B cell (primary cell): ENCODE data around the gene POLD4. TPM values are rescaled to one million over a fixed set of nuclear protein-coding genes. Genes with fewer than 3 reads are reported as not detected.

Experiments
- ATAC-seq: fragments of 200-7000 bp; cut with Tn5 transposase; one replicate; pipeline ENCODE4 v1.10.0; 2021; ENCODE audit warnings: low read depth, mild to moderate bottlenecking, moderate number of reproducible peaks, moderate library complexity
- CTCF ChIA-PET: fragments of 350-600 bp; sonication (Branson Sonifier 250); formaldehyde crosslinking; loops from one replicate; lab custom pipeline; 2021; ENCODE audit warnings: antibody characterized with exemption, inconsistent platforms; lab: Charles Lee
- POLR2A ChIA-PET: fragments of 350-600 bp; sonication (Branson Sonifier 250); formaldehyde crosslinking; loops from one replicate; lab custom pipeline; 2021; ENCODE audit warnings: antibody characterized with exemption; lab: Charles Lee
- DNase-seq: peaks from one replicate; pipeline ENCODE4 v3.0.0; 2013
- H2AFZ ChIP-seq: 2 replicates; pipeline ENCODE4 v1.6.1; 2012; ENCODE audit warnings: mild to moderate bottlenecking, low read depth, low read length; ENCODE audit not compliant: insufficient read depth, poor library complexity, severe bottlenecking
- H3K27ac ChIP-seq, 2 donors: 1 replicate in 1 of 2; 2 replicates in 1 of 2; pipeline ENCODE4 v1.5.1; 2012 to 2013; ENCODE audit warnings: low read length in 2 of 2, mild to moderate bottlenecking in 2 of 2, moderate library complexity in 1 of 2
- H3K27me3 ChIP-seq, 4 experiments: fragments of 200-600 bp in 1 of 4; sonication (generic) in 1 of 4; replicated peaks in 1 of 4; 1 replicate in 2 of 4; 2 replicates in 2 of 4; pipeline versions ENCODE4 v1.6.1 to v1.7.0; 2013 to 2016; ENCODE audit warnings: low read length in 3 of 4, mild to moderate bottlenecking in 2 of 4, mixed read lengths in 1 of 4, moderate library complexity in 1 of 4; ENCODE audit not compliant: insufficient read depth in 4 of 4, control insufficient read depth in 3 of 4; ENCODE audit errors: control extremely low read depth in 1 of 4
- H3K36me3 ChIP-seq, 2 experiments: replicated peaks in 1 of 2; 1 replicate in 1 of 2; 2 replicates in 1 of 2; pipeline versions ENCODE4 v1.6.1 to v1.7.1; 2013; ENCODE audit warnings: low read length in 1 of 2; ENCODE audit not compliant: insufficient read depth in 2 of 2, control insufficient read depth in 1 of 2; ENCODE audit errors: control extremely low read depth in 1 of 2, extremely low read depth in 1 of 2
- H3K4me1 ChIP-seq, 2 donors: fragments of 200-600 bp in 1 of 2; sonication (generic) in 1 of 2; 1 replicate in 1 of 2; 2 replicates in 1 of 2; pipeline versions ENCODE4 v1.5.1 to v1.6.1; 2013 to 2017; ENCODE audit warnings: low read length in 2 of 2; ENCODE audit not compliant: control insufficient read depth in 2 of 2, insufficient read depth in 2 of 2
- H3K4me2 ChIP-seq: replicated peaks from 2 replicates; pipeline ENCODE3; 2012; ENCODE audit warnings: mild to moderate bottlenecking, low read depth, low read length; ENCODE audit not compliant: poor library complexity, severe bottlenecking
- H3K4me3 ChIP-seq, 5 experiments: fragments of 200-600 bp in 1 of 5; sonication (generic) in 1 of 5; 1 replicate in 3 of 5; 2 replicates in 2 of 5; pipeline versions ENCODE4 v1.5.1 to v1.7.0; 2011 to 2016; ENCODE audit warnings: low read length in 4 of 5, mild to moderate bottlenecking in 4 of 5, low read depth in 2 of 5, control low read depth in 1 of 5, moderate library complexity in 1 of 5; ENCODE audit not compliant: insufficient read depth in 1 of 5; ENCODE audit errors: control extremely low read depth in 1 of 5, extremely low read depth in 1 of 5
- H3K79me2 ChIP-seq: fragments of 200-600 bp; sonication (generic); one replicate; pipeline ENCODE4 v1.6.0; 2016; ENCODE audit warnings: low read length; ENCODE audit not compliant: control insufficient read depth, insufficient read depth
- H3K9ac ChIP-seq: fragments of 200-600 bp; sonication (generic); 2 replicates; pipeline ENCODE4 v1.6.1; 2017; ENCODE audit warnings: mild to moderate bottlenecking, low read length, moderate library complexity
- H3K9me3 ChIP-seq, 3 donors: one replicate each; pipeline versions ENCODE4 v1.6.1 to v1.7.1; 2013; ENCODE audit warnings: low read length in 2 of 3; ENCODE audit not compliant: control insufficient read depth in 2 of 3, insufficient read depth in 1 of 3; ENCODE audit errors: control extremely low read depth in 1 of 3
- H4K20me1 ChIP-seq: 2 replicates; pipeline ENCODE4 v1.6.0; 2012; ENCODE audit warnings: mild to moderate bottlenecking, low read length; ENCODE audit not compliant: insufficient read depth, control insufficient read depth, poor library complexity, severe bottlenecking
- H3K27ac Mint-ChIP-seq: one replicate; pipeline ENCODE4 v1.8.0; 2021; ENCODE audit warnings: mixed read lengths
- H3K27me3 Mint-ChIP-seq: one replicate; pipeline ENCODE4 v1.8.0; 2021; ENCODE audit warnings: mixed read lengths
- H3K4me1 Mint-ChIP-seq: one replicate; pipeline ENCODE4 v1.8.0; 2021; ENCODE audit warnings: mixed read lengths
- H3K4me3 Mint-ChIP-seq: one replicate; pipeline ENCODE4 v1.8.0; 2021; ENCODE audit warnings: mixed read lengths
- H3K9me3 Mint-ChIP-seq: one replicate; pipeline ENCODE4 v1.8.0; 2022; ENCODE audit warnings: mixed read lengths; ENCODE audit not compliant: insufficient read depth
- EZH2 ChIP-seq: IDR thresholded peaks from 2 replicates; pipeline ENCODE4 v1.6.1; 2012; ENCODE audit warnings: borderline replicate concordance, low read depth, mild to moderate bottlenecking, moderate library complexity, low read length; ENCODE audit not compliant: insufficient read depth, poor library complexity, severe bottlenecking
- WGBS: methylation state at CpG from one replicate; pipeline ENCODE4 v1.1.5; 2013; ENCODE audit warnings: missing lambda C conversion rate; ENCODE audit not compliant: insufficient coverage; 5-methylcytosine and 5-hydroxymethylcytosine counted together
- intact Hi-C: fragments of 100-400 bp; cut with micrococcal nuclease; formaldehyde crosslinking; loops from one replicate; pipeline ENCODE4 v1.10.0; 2022
- polyA plus RNA-seq: library from polyadenylated mRNA; depleted of rRNA; stranded (reverse); fragments of >200 nt; gene quantifications from 2 replicates; pipeline ENCODE4 v1.2.3, GENCODE V29; 2012
- total RNA-seq, 2 donors: library from RNA; stranded (reverse); fragments of 120-200 nt in 1 of 2; gene quantifications; 1 replicate in 1 of 2; 2 replicates in 1 of 2; pipeline versions ENCODE4 v1.2.3 to v1.2.4, GENCODE V29; 2013 to 2022
- TF ChIP-seq, protein P1 (sequence below): fragments of 200-600 bp; IDR thresholded peaks from one replicate; pipeline ENCODE4 v1.8.0; 2022; ENCODE audit warnings: antibody characterized with exemption, mild to moderate bottlenecking

The POLD4 gene
- total and polyA plus RNA-seq, 2 donors (not counting 1 experiment from before 2014, with no cell fraction given), result 210 to 559 TPM

DNA sequence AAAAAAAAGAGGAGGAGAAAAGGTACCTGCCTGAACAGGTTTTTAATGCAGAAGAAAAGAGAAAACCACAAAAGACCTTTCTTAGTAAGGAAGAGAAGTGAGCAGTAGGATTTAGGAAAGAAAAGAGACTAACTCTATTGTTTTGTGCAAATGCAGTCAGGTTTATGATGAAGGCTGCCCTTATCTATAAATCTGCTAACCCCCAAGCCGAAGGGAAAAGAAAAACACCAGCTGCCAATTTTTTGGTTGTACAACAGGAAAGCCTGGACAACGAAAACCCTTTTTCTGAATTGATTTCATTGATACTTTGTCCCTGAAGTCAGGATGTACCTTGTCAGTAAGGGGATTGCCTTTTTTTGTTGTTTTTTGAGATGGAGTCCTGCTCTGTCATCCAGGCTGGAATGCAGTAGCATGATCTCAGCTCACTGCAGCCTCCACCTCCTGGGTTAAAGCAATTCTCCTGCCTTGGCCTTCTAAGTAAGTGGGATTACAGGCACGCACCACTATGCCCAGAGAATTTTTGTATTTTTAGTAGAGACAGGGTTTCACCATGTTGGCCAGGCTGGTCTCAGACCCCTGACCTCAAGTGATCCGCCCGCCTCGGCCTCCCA lies 21.2 kb downstream of the POLD4 start:
- H3K4me3 Mint-ChIP-seq, result no peak overlapping the region
- no peaks in the 10 kb centered on the region for H3K27me3 Mint-ChIP-seq
- no peaks in the 10 kb centered on the region for H3K9me3 ChIP-seq
- no peak overlapping the region for H3K4me2 ChIP-seq
- H2AFZ ChIP-seq, result no peak overlapping the region
- no peaks in the 10 kb centered on the region for H3K27me3 ChIP-seq
- peaks cover 9% of the 10 kb centered on the region for H3K79me2 ChIP-seq
- ATAC-seq, result no peak
- no peak for DNase-seq
- intact Hi-C loops, result no loop called here
- ChIA-PET CTCF (interaction anchor here (0.6 to 2.4 kb wide), 5 partner anchors 13 to 241 kb away, joined by 3 to 10 read pairs (median 5); no protein-coding TSS in a partner anchor), POLR2A (interaction anchor here (0.6 kb wide), 1 partner anchor 102 kb away, joined by 4 read pairs; no protein-coding TSS in a partner anchor)
- TF ChIP-seq, protein P1, sequence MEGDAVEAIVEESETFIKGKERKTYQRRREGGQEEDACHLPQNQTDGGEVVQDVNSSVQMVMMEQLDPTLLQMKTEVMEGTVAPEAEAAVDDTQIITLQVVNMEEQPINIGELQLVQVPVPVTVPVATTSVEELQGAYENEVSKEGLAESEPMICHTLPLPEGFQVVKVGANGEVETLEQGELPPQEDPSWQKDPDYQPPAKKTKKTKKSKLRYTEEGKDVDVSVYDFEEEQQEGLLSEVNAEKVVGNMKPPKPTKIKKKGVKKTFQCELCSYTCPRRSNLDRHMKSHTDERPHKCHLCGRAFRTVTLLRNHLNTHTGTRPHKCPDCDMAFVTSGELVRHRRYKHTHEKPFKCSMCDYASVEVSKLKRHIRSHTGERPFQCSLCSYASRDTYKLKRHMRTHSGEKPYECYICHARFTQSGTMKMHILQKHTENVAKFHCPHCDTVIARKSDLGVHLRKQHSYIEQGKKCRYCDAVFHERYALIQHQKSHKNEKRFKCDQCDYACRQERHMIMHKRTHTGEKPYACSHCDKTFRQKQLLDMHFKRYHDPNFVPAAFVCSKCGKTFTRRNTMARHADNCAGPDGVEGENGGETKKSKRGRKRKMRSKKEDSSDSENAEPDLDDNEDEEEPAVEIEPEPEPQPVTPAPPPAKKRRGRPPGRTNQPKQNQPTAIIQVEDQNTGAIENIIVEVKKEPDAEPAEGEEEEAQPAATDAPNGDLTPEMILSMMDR, result no peak
- no peak for TF ChIP-seq EZH2
- H4K20me1 ChIP-seq, result no peaks in the 10 kb centered on the region
- H3K9ac ChIP-seq, result no peak overlapping the region
- no peak overlapping the region for H3K27ac Mint-ChIP-seq
- H3K27ac ChIP-seq, result no peak overlapping the region
- no peak overlapping the region for H3K4me3 ChIP-seq
- no peaks in the 10 kb centered on the region for H3K4me1 Mint-ChIP-seq
- WGBS, result 97% methylated on average over 4 of the region's 6 CpGs
- no peaks in the 10 kb centered on the region for H3K9me3 Mint-ChIP-seq
- H3K4me1 ChIP-seq, result no peaks in the 10 kb centered on the region
- H3K36me3 ChIP-seq, result no peaks in the 10 kb centered on the region

DNA sequence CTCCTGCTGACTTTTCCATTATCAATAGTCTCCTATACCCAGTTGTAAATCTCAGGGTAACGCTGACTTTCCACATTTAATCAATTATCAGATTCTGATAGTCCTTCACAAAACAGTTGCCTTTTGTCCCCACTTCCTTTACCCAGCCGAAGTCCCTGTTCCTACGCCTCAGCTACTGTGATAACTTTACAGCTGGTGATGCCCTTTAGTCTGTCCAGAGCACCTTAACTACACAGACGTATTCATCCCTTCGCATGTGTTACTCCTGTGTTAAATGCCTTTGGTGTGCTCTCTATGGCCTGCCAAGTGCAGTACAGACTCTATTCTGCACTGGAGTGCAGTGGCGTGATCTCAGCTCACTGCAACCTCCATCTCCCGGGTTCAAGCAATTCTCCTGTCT lies 29.8 kb downstream of the POLD4 start:
- WGBS, result 99% methylated on average over 5 of the region's 7 CpGs
- ChIA-PET CTCF (interaction anchor here (1.3 to 7.1 kb wide), 5 partner anchors 14 to 62 kb away, joined by 5 to 76 read pairs (median 14); partner anchors contain the start of gene POLD4), POLR2A (no interaction called here)
- TF ChIP-seq, protein P1, result no peak
- no peak for TF ChIP-seq EZH2
- H3K27me3 ChIP-seq, result no peaks in the 10 kb centered on the region
- no peak overlapping the region for H3K4me2 ChIP-seq
- H3K9me3 ChIP-seq, result no peaks in the 10 kb centered on the region
- no peak overlapping the region for H2AFZ ChIP-seq
- H3K9ac ChIP-seq, result no peak overlapping the region
- no peak for ATAC-seq
- no peak overlapping the region for H3K27ac ChIP-seq
- no peaks in the 10 kb centered on the region for H4K20me1 ChIP-seq
- no peaks in the 10 kb centered on the region for H3K9me3 Mint-ChIP-seq
- H3K4me3 Mint-ChIP-seq, result no peak overlapping the region
- H3K79me2 ChIP-seq, result peaks cover 38% of the 10 kb centered on the region
- no peak overlapping the region for H3K4me3 ChIP-seq
- intact Hi-C loops, result no loop called here
- peaks cover 7% of the 10 kb centered on the region in 2 donors for H3K4me1 ChIP-seq
- H3K4me1 Mint-ChIP-seq, result peaks cover 3% of the 10 kb centered on the region
- no peaks in the 10 kb centered on the region for H3K27me3 Mint-ChIP-seq
- DNase-seq, result no peak
- H3K36me3 ChIP-seq, result peaks cover 3% of the 10 kb centered on the region in 2 experiments
- H3K27ac Mint-ChIP-seq, result no peak overlapping the region
